SK-N-SH (cell line): Measurements from ENCODE around the gene TOPAZ1.

Experiments used
- CTCF ChIP-seq: fragments of 200-600 bp; sonication (generic); IDR thresholded peaks from 2 replicates; pipeline ENCODE4 v1.6.1; 2017; ENCODE audit warnings: antibody characterized with exemption, mild to moderate bottlenecking, moderate library complexity
- EP300 ChIP-seq, 2 experiments: IDR thresholded peaks; 2 replicates each; pipeline versions ENCODE4 v1.4.0 to v1.6.1; 2012; ENCODE audit warnings: borderline replicate concordance in 1 of 2, low read depth in 1 of 2, low read length in 1 of 2
- FOXJ3 ChIP-seq: sonication (generic); formaldehyde crosslinking; IDR thresholded peaks from 2 replicates; pipeline ENCODE4 v1.5.1; 2020; ENCODE audit warnings: mild to moderate bottlenecking, missing genetic modification reagents
- JUND ChIP-seq: IDR thresholded peaks from 2 replicates; pipeline ENCODE4 v1.4.0; 2012
- POLR2AphosphoS5 ChIP-seq: IDR thresholded peaks from 2 replicates; pipeline ENCODE4 v1.6.1; 2012; ENCODE audit warnings: low read depth, low read length
- RAD21 ChIP-seq: IDR thresholded peaks from 2 replicates; pipeline ENCODE4 v1.6.1; 2012; ENCODE audit warnings: mild to moderate bottlenecking, low read length
- TAF1 ChIP-seq: IDR thresholded peaks from 2 replicates; pipeline ENCODE4 v1.6.1; 2012; ENCODE audit warnings: low read depth, mild to moderate bottlenecking, low read length, moderate library complexity, borderline replicate concordance
- TCF12 ChIP-seq: IDR thresholded peaks from 2 replicates; pipeline ENCODE4 v1.4.0; 2012
- TF ChIP-seq, protein P1 (sequence below): IDR thresholded peaks from 2 replicates; pipeline ENCODE4 v1.4.0; 2012; ENCODE audit warnings: low read depth, borderline replicate concordance
- TF ChIP-seq, protein P2 (sequence below): fragments of 150-350 bp; IDR thresholded peaks from 2 replicates; pipeline ENCODE4 v1.6.1; 2017; ENCODE audit warnings: antibody characterized with exemption, low read length, low read depth, borderline replicate concordance

GRCh38 chr3:44240061-44240460 is 1.6 kb upstream of the TOPAZ1 start:
- no peak for TF ChIP-seq RAD21
- TF ChIP-seq TAF1 = no peak
- TF ChIP-seq EP300 (IDR thresholded peaks at IDR 0.05; ENCODE audit: borderline replicate concordance in 1 of 2, low read depth in 1 of 2, low read length in 1 of 2) = no peak
- TF ChIP-seq POLR2AphosphoS5 = no peak
- no peak for TF ChIP-seq JUND
- TF ChIP-seq TCF12 = no peak
- no peak for TF ChIP-seq CTCF
- TF ChIP-seq FOXJ3 (CRISPR knock-in tag) = no peak
- TF ChIP-seq, protein P1, sequence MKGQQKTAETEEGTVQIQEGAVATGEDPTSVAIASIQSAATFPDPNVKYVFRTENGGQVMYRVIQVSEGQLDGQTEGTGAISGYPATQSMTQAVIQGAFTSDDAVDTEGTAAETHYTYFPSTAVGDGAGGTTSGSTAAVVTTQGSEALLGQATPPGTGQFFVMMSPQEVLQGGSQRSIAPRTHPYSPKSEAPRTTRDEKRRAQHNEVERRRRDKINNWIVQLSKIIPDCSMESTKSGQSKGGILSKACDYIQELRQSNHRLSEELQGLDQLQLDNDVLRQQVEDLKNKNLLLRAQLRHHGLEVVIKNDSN = no peak
- TF ChIP-seq, protein P2, sequence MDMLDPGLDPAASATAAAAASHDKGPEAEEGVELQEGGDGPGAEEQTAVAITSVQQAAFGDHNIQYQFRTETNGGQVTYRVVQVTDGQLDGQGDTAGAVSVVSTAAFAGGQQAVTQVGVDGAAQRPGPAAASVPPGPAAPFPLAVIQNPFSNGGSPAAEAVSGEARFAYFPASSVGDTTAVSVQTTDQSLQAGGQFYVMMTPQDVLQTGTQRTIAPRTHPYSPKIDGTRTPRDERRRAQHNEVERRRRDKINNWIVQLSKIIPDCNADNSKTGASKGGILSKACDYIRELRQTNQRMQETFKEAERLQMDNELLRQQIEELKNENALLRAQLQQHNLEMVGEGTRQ = no peak
